A549 treated with dexamethasone at 1 μM for 4 hours (cell line): ENCODE results near the gene MBD3L5. TPM values are rescaled to one million over a fixed set of nuclear protein-coding genes. Genes with fewer than 3 reads are reported as not detected.

Experiments used
- total RNA-seq: library from RNA; stranded (reverse); fragments of 200-300 nt; extraction: Qiagen RNA extraction; gene quantifications from 5 replicates; pipeline ENCODE4 v1.2.3, GENCODE V29; 2022

Gene MBD3L5
- total RNA-seq, result not detected in 5 replicates

GRCh38 chr19:7030278-7030677 lies at the start of gene MBD3L5:
TSS of gene MBD3L5 (plus strand) at chr19:7030578. CDS start at chr19:7030612, 34 bp downstream.

GRCh38 chr19:7021331-7021730 lies 9.0 kb upstream of the MBD3L5 start, which contains the start of gene MBD3L2B:
TSS of gene MBD3L2B (minus strand) at chr19:7021431. CDS start at chr19:7021397, 34 bp downstream.

GRCh38 chr19:7040079-7040478 lies 9.7 kb downstream of the MBD3L5 start, which contains the start of gene MBD3L4:
TSS of gene MBD3L4 (minus strand) at chr19:7040179. CDS start at chr19:7040144, 35 bp downstream.

DNA sequence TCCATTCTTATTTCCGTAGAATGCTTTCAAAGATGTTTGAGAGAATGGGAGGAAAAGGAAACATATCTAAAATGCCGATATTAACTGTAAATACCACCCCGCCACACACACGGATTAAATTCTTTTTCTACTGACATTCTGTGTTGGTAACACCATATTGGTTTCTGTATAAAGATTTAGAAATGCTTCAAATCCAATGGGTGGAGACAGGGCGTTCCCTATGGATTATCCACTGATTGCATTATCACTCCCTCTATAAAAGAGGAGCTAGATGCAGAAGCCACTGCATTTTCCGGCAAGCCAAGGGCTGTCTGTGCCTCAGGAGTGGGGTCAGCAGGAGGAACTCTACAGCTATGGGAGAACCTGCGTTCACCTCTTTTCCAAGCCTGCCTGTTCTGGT lies 18.6 kb downstream of the MBD3L5 start, which contains the start of gene MBD3L2:
MBD3L2 (plus strand) TSS at position 301 of the 400 bp plus-strand sequence; CDS start at position 354, 53 bp downstream.

GRCh38 chr19:7058576-7058975 lies 28.2 kb downstream of the MBD3L5 start, which contains the start of gene MBD3L3:
TSS of gene MBD3L3 (minus strand) at chr19:7058676. CDS start at chr19:7058605, 71 bp downstream.

DNA sequence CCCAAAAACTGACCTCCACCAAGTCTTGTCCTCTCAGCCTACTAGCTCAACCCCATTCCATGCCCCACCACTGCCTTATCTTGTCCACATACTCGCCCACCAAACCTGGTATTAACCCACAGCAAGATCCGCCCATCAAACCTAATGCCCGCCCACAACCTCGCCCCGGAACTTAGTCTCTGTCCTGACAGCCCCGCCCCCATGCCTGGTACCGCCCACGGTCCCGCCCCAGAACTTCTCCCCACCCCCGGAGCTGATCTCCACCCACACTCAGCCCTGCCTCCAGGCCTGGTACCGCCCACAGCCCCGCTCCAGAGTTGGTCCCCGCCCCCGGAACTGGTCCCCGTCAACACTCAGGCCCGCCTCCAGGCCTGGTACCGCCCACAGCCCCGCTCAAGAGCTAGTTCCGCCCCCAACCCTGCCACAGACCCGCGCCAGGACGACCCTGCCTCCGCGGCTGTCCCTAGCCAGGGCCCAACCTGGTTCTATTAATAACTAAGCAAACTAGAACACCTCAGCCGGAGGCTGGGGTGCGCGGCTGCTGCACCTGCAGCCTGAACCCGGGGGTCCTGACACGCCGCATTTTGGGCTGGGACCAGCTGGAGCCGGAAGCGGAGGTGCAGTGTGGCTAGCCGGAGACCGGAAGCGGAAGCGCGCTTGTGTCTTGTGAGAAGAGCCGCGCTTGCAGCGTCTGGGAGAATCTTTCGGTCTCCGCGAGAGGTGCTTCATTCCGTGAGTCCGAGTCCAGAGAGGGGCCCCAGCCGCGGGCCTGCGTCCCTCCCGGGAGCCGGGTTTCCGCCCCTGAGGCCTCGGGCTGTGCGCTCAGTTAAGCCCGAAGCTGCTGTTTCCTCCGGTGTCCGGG lies 38.9 kb downstream of the MBD3L5 start, which contains the start of gene ZNF557:
ZNF557 (plus strand) TSS at position 662 of the 862 bp plus-strand sequence. CDS start 5,372 bp downstream, outside the sequence.

Other genes starting within 250 kb of the MBD3L5 start
- 4.0 to 5.5 TPM (median 4.6 TPM) in 5 replicates for gene ADGRE1, start 143.0 kb upstream of the MBD3L5 start, total RNA-seq
- gene MBD3L2B, start 9.1 kb upstream of the MBD3L5 start, total RNA-seq, result 0.16 TPM in 1 of 5 replicates, not detected in the others
- gene MBD3L4, start 9.6 kb downstream of the MBD3L5 start, total RNA-seq, result not detected in 5 replicates
- gene MBD3L2, start 18.7 kb downstream of the MBD3L5 start, total RNA-seq, result not detected in 5 replicates
- gene MBD3L3, start 28.1 kb downstream of the MBD3L5 start, total RNA-seq, result not detected in 5 replicates
- gene ZNF557, start 39.1 kb downstream of the MBD3L5 start, total RNA-seq, result 2.6 to 3.5 TPM (median 3.2 TPM) in 5 replicates